ENCODE data around the gene ZNF699. TPM values are rescaled to one million over a fixed set of nuclear protein-coding genes. Genes with fewer than 3 reads are reported as not detected.

ZNF699 gene
- total RNA-seq, 1 experiment from 2014 or later: 0.77 TPM

GRCh38 chr19:9352505-9352904, 42.9 kb upstream of the ZNF699 start:
- Mint-ChIP-seq H3K9me3 (ENCODE audit: unreplicated experiment) (peaks cover 18% of the 10 kb centered on the region), H3K4me1 (ENCODE audit: low read depth, unreplicated experiment) (no peaks in the 10 kb centered on the region), H3K36me3 (ENCODE audit: insufficient read depth, unreplicated experiment) (peaks cover 5% of the 10 kb centered on the region), H3K27ac (ENCODE audit: unreplicated experiment) (no peak overlapping the region), H3K4me3 (ENCODE audit: unreplicated experiment) (no peak overlapping the region), H3K27me3 (ENCODE audit: insufficient read depth, unreplicated experiment) (no peaks in the 10 kb centered on the region)
- Histone ChIP-seq H3K9me3 (no peaks in the 10 kb centered on the region), H3K4me1 (no peaks in the 10 kb centered on the region), H3K4me3 (ENCODE audit: low read depth, low read length) (no peak overlapping the region), H3K27me3 (replicated peaks; ENCODE audit: control insufficient read depth, insufficient read depth, low read length) (no peaks in the 10 kb centered on the region), H3K36me3 (ENCODE audit: control insufficient read depth, insufficient read depth, low read length) (no peaks in the 10 kb centered on the region)
- TF ChIP-seq, protein P1, sequence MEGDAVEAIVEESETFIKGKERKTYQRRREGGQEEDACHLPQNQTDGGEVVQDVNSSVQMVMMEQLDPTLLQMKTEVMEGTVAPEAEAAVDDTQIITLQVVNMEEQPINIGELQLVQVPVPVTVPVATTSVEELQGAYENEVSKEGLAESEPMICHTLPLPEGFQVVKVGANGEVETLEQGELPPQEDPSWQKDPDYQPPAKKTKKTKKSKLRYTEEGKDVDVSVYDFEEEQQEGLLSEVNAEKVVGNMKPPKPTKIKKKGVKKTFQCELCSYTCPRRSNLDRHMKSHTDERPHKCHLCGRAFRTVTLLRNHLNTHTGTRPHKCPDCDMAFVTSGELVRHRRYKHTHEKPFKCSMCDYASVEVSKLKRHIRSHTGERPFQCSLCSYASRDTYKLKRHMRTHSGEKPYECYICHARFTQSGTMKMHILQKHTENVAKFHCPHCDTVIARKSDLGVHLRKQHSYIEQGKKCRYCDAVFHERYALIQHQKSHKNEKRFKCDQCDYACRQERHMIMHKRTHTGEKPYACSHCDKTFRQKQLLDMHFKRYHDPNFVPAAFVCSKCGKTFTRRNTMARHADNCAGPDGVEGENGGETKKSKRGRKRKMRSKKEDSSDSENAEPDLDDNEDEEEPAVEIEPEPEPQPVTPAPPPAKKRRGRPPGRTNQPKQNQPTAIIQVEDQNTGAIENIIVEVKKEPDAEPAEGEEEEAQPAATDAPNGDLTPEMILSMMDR (IDR thresholded peaks at IDR 0.05; ENCODE audit: insufficient read depth in 1 of 2, low read depth in 1 of 2, low read length in 1 of 2, severe bottlenecking in 1 of 2, unreplicated experiment in 1 of 2): no peak
- ChIA-PET POLR2A (no interaction called here), CTCF (no interaction called here)
- BruUV-seq (replicated peaks): no TSS peak
- intact Hi-C loops (cut with micrococcal nuclease; ENCODE audit: unreplicated experiment): no loop called here
- DNase-seq: no peak

DNA sequence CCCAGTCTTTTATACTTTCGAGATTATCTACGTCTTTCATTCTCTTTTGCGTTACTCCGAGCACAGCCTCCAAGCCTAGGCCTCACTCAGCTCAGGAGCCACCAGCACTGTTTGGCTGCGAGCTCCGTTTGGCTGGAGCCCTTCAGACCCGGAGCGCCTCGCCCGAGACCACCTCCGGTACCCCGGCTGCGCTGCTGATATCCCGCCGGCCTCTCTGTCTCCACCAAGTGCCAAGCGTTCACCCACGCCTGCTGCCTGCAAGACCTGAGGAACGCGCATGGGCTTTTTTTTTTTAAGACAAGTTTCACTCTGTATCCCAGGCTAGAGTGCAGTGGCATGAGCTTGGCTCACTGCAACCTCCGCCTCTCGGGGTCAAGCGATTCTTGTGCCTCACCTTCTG, 39.0 kb upstream of the ZNF699 start:
- Mint-ChIP-seq H3K9me3 (ENCODE audit: unreplicated experiment) (peaks cover 27% of the 10 kb centered on the region), H3K27ac (ENCODE audit: unreplicated experiment) (no peak overlapping the region), H3K36me3 (ENCODE audit: insufficient read depth, unreplicated experiment) (peaks cover 5% of the 10 kb centered on the region), H3K4me3 (ENCODE audit: unreplicated experiment) (no peak overlapping the region), H3K27me3 (ENCODE audit: insufficient read depth, unreplicated experiment) (no peaks in the 10 kb centered on the region), H3K4me1 (ENCODE audit: low read depth, unreplicated experiment) (no peaks in the 10 kb centered on the region)
- POLR2A ChIA-PET: no interaction called here
- intact Hi-C loops (cut with micrococcal nuclease; ENCODE audit: unreplicated experiment): no loop called here
- Histone ChIP-seq H3K9me3 (0 out of 2 replicates have a peak, but pooled peaks cover 6% of the 10 kb centered on the region), H3K36me3 (ENCODE audit: control insufficient read depth, insufficient read depth, low read length) (no peaks in the 10 kb centered on the region), H3K4me3 (ENCODE audit: low read depth, low read length) (no peak overlapping the region), H3K27me3 (replicated peaks; ENCODE audit: control insufficient read depth, insufficient read depth, low read length) (no peaks in the 10 kb centered on the region), H3K4me1 (no peaks in the 10 kb centered on the region)
- CTCF ChIA-PET: no interaction called here
- TF ChIP-seq, protein P1 (IDR thresholded peaks at IDR 0.05; ENCODE audit: insufficient read depth in 1 of 2, low read depth in 1 of 2, low read length in 1 of 2, severe bottlenecking in 1 of 2, unreplicated experiment in 1 of 2): no peak
- no TSS peak for BruUV-seq (replicated peaks)
- no peak for DNase-seq

- intact Hi-C loops (cut with micrococcal nuclease; ENCODE audit: unreplicated experiment): no loop called here
- Histone ChIP-seq H3K9me3 (peaks cover 6% of the 10 kb centered on the region; the same call in 1 of the 2 replicates), H3K27me3 (replicated peaks; ENCODE audit: control insufficient read depth, insufficient read depth, low read length) (no peaks in the 10 kb centered on the region), H3K4me3 (ENCODE audit: low read depth, low read length) (no peak overlapping the region), H3K36me3 (ENCODE audit: control insufficient read depth, insufficient read depth, low read length) (no peaks in the 10 kb centered on the region), H3K4me1 (no peaks in the 10 kb centered on the region)
- no peaks in the 10 kb centered on the region for H3K4me1 Mint-ChIP-seq (ENCODE audit: low read depth, unreplicated experiment)
- CTCF ChIA-PET: no interaction called here
- no peaks in the 10 kb centered on the region for H3K27me3 Mint-ChIP-seq (ENCODE audit: insufficient read depth, unreplicated experiment)
- no peak for DNase-seq
- BruUV-seq (replicated peaks): no TSS peak
- no peak overlapping the region for H3K4me3 Mint-ChIP-seq (ENCODE audit: unreplicated experiment)
- H3K9me3 Mint-ChIP-seq (ENCODE audit: unreplicated experiment): peaks cover 31% of the 10 kb centered on the region
- POLR2A ChIA-PET: no interaction called here
- peaks cover 5% of the 10 kb centered on the region for H3K36me3 Mint-ChIP-seq (ENCODE audit: insufficient read depth, unreplicated experiment)
- TF ChIP-seq, protein P1 (IDR thresholded peaks at IDR 0.05; ENCODE audit: insufficient read depth in 1 of 2, low read depth in 1 of 2, low read length in 1 of 2, severe bottlenecking in 1 of 2, unreplicated experiment in 1 of 2): no peak
- no peak overlapping the region for H3K27ac Mint-ChIP-seq (ENCODE audit: unreplicated experiment)
Observed at GRCh38 chr19:9348253-9348652, 38.6 kb upstream of the ZNF699 start.

Measured in Caco-2 (cell line).